Hindlimb muscle (tissue), 1 donor: ENCODE data around the gene ADIG. TPM values are rescaled to one million over a fixed set of nuclear protein-coding genes. Genes with fewer than 3 reads are reported as not detected.
"Not testable (repeated sequence)": the region's sequence is repeated elsewhere in the genome, so short reads cannot be mapped to it uniquely, and the experiment has no call there.

ENCODE experiments used
- DNase-seq: peaks from one replicate; pipeline ENCODE4 v3.0.0-alpha.2; 2013
- polyA plus RNA-seq: library from polyadenylated mRNA; unstranded; fragments of 120-200 nt; gene quantifications from one replicate; pipeline ENCODE4 v1.2.1, GENCODE V29; 2013; ENCODE audit not compliant: insufficient read length

The ADIG gene
- polyA plus RNA-seq, 1 donor, result not detected

GRCh38 chr20:38573413-38573812 lies 7.6 kb upstream of the ADIG start:
- DNase-seq, result peak; percentile 40

DNA sequence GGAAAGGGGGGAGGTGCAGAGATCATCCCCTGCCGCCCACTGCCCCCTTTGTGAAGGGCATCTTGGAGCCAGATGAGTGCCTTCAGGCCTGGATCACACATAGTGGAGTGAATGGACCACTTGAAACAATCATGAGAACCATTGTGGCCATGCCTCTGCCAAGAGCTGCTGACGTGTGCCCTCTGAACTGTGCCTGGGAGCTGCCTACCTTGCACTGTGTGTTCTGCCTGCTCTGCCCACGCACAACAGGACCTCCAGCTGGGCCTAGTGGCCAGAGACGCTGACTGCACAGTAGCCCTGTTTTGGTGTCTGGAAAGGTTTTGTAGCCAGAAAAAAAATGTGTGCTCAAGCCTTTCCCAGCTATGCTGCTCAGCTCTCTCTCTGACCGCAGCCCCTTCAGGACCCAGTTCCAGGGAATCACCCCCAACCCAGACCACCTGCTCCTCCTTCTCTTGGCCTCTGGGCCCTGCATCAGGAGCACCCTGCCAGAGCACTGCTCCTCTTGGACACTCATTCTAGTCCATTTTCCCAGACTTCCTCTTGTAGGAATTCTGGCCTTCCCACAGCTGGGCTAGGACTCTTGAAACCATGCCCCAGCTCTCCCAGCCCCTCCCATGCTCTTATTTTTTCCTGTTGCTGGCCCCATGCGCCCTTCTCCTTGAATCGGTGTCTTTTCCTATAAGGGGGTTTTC lies 1.6 kb upstream of the ADIG start:
- DNase-seq, result peak; percentile 50

DNA sequence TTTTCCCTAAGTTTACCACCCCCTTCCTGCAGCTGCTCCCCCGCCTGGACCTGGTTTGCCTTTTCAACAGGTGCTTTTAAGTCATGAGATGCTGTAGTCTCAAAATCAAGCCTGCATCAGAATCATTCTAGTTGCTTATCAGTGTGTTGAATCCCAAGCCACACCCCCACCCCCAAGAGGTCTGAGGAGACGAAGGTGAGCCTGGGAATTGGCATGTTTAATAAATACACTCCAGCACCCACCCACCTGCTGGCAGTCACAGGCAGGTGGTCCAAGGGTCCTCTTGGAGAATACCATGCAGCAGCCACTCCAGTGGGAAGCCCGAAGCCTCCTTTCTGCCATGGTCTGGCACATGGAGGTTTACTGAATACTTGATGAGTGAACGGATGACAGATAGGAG lies 1.1 kb upstream of the ADIG start:
- DNase-seq, result no peak

DNA sequence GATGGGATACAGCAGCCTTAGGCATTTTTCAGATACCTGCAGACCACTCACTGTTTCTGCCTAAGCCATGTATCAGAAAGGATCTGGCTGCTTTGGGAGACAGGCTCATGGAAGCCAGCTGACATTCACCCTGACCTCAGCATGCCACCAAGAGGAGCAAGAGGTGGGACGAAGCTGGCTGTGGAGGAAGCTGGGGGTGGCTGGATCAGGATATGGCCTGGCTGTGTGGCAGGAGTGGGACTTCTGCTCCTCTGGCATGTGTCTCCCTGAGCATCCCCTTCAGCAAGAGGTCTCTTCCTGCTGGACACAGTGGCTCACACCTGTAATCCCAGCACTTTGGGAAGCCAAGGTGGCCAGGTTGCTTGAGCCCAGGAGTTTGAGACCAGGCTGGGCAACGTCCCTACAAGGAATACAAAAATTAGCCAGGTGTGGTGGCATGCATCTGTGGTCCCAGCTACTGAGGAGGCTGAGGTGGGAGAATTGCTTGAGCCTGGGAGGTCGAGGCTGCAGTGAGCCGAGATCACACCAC lies 897 bp downstream of the ADIG start:
- no peak for DNase-seq

DNA sequence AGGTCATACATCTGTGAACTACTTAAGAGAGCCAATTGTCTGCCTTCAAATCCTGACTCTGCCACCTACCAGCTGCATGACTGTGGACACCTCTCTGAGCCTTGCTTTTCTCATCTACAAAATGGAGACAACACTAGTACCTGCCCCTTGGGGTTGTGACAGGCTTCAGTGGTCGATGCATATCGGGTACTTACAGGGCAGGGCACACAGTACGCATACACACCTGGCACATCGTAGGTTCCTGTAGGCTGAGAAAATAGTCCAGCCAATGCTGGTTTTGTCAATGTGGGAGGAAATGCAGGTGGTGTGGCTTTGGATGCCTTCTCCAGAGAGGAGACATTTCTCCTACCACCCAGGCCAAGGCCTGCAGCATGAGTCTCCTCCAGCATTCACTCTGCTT lies 2.3 kb downstream of the ADIG start:
- DNase-seq, result no peak

GRCh38 chr20:38584099-38584763 lies 3.2 kb downstream of the ADIG start:
- no peak for DNase-seq

DNA sequence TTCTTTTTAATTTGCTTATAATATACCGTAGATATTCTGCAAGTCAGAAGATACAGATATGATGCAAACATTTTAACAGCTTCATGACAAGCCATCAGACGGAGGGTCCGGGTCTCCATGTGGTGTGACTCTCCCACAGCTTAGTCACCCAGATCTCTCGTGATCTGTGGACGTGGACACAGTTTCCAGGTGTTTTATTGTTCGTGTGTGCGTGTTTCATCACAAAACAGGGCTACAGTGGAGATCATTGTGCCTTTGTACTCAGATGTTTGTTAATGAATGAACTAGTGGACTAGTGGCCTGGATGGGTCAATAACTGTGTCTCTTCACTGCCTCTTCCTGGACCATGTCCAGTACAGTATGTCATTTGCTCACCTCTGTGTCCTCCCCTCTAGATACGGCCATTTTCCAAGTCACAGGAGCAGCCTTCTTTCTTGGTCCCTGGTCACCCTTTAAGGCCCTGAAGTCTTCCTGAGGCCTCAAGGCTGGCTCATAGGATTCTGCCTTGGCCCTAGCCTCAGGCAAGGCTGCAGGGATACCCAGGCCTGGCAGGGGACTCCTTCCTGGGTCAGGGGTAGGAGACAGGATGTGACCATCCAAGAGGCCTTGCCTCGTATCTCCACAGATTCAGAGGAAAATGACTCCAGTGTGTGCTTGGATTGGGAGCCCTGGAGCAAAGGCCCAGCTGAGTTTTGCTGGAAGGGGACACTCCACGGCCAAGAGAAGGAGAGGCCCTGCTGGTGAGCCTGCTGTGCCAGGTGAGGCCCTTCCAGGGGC lies 4.6 kb downstream of the ADIG start:
- no peak for DNase-seq

- DNase-seq, result no peak
These were observed 5.2 kb downstream of the ADIG start for GRCh38 chr20:38586181-38586525.

DNA sequence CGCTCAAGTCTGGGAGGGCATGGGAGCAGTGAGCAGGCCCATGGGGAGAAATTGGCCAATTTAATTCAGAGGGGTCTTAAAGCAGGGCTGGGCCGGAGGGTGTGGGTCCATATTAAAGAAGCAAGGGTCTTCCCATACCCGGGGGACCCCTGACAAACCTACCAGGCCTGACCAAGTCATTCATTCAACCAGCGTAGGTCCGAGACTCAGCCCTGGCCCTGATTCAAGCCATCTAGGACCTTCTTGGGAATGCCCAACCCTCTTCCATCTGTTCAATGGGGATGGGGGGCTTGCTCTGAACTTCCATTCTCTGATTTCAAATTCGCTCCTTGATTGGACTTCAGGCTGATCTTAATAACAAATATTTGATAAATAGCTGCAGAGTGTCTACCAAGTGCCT lies 7.3 kb downstream of the ADIG start:
- no peak for DNase-seq

- DNase-seq, result no peak
These were observed 8.4 kb downstream of the ADIG start for GRCh38 chr20:38589351-38589750.

DNA sequence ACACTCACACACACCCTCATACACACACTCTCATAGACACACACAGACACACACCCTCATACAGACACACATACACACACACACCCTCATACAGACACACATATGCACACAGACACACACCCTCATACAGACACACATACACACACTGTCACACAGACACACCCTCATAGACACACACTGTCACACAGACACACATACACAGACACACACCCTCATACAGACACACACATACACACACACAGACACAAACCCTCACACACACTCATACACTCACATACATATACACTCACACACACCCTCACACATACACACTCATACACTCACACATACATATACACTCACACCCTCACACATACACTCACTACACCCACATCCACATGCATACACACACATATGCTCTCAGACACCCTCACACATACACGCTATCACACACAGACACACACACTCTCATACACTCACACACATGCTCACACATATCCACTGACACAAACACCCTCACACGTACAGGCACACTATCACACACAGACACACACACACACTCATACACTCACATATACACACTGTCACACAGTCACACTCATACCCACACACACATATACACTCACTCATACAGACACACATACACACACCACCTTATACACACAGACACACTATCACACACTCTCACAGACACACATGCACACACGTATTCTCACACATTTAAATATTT lies 9.1 kb downstream of the ADIG start:
- DNase-seq, result no peak

DNA sequence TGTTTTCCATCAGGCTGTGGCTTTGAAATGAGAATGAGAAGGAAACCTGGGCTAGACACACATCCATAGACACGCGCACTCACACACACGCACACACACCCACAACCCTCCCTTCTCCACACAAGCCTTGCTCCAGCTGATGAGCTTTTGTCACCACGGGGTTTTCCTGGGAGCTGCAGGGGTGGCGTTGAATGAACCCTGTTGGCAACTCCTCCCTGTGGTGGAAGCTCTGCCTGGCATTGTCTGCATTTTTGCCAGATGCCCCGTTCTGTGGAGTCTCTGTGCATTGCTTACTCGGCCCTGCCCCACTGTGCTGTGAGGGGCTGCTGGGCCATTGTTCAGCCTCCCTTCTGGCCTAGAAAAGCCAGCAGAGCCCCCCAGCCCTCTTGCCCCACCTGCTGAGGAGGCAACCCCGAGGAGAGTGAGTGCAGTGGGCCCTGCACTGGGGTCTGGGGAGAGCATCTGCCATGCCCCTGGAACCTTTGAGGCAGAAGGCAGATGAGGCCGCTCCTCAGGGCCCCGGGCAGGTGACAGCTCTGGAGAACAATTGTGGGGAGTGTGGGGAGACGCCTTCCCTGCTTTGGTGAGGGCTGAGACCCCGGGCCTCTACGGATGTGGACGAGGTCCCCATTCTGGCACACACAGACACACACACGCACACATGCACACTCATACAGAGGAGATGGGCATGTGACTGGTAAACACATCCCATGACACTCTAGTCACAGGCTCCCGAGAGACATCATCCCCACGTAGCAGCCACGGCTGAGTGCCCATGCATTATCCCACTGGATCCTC lies 9.9 kb downstream of the ADIG start:
- DNase-seq, result no peak

- no peak for DNase-seq
These were observed 10.7 kb downstream of the ADIG start for GRCh38 chr20:38591474-38592410.

GRCh38 chr20:38592411-38592790 lies 11.4 kb downstream of the ADIG start:
- DNase-seq, result not testable (repeated sequence)

- not testable (repeated sequence) for DNase-seq
These were observed 13.3 kb downstream of the ADIG start for GRCh38 chr20:38594281-38594680.

DNA sequence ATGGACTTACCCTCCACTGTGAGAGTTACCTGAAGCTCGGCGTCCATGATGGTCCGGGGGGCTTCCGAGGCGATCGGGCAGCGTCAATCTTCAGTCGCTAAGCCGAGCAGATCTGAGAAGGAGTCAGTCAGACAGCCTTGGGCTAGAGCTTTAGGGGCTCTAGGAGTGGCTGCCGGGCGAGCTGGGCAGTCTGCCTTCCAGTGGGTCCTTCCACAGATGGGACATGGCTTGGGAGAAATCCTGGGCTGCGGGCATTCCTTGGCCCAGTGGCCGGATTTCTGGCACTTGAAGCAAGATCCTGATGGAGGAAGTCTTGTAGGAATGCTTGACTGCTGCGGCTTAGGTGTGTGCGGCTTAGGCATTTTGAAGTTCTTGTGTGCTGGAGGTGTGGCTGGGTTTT lies 14.9 kb downstream of the ADIG start:
- DNase-seq, result not testable (repeated sequence)

DNA sequence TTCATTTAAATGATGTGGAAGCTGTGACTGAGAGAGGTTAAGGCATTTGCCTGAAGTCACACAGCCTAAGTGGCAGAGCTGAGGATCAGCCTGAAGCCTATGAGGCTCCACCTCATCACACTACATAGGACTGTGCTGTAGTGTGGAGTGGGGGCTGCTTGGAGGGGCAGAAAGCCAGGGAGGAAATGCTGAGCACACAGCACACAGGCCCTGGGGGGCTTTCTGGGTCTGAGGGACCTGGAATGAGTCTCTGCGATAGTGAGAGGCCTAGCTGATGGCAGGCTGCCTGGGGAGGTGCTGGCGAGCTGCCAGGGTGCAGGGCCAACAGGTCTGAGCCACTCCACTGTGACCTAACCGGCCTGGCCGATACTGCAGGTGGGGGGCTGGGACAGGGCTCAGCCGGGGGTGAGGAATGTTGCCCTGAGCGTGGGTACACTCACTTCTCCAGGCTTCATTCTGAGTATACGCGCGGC lies 18.4 kb downstream of the ADIG start:
- no peak for DNase-seq

- DNase-seq, result no peak
These were observed 19.1 kb downstream of the ADIG start for GRCh38 chr20:38600057-38600456.

- peak; percentile 23 for DNase-seq
These were observed 20.5 kb downstream of the ADIG start, which contains the start of gene ARHGAP40 for GRCh38 chr20:38601216-38602184. ARHGAP40 (plus strand) TSS chr20:38601809.
